GM23338 (cell line): ENCODE measurements around the gene ARG1. TPM values are rescaled to one million over a fixed set of nuclear protein-coding genes. Genes with fewer than 3 reads are reported as not detected.

ENCODE experiments used
- ATAC-seq: fragments of 200-7000 bp; cut with Tn5 transposase; 3 replicates; pipeline ENCODE4 v1.9.1; 2020
- DNase-seq: peaks from one replicate; pipeline ENCODE4 v3.0.0-alpha.2; 2015; ENCODE audit warnings: low spot score
- H2AFZ ChIP-seq: fragments of 200-600 bp; sonication (generic); 2 replicates; pipeline ENCODE4 v1.8.0; 2016; ENCODE audit warnings: antibody characterized with exemption, mild to moderate bottlenecking, moderate library complexity
- H3F3A ChIP-seq: fragments of 200-600 bp; sonication (generic); replicated peaks from 2 replicates; pipeline ENCODE4 v1.8.0; 2017; ENCODE audit warnings: antibody characterized with exemption, mixed run types, low read depth
- H3K27ac ChIP-seq: fragments of 200-600 bp; sonication (generic); 2 replicates; pipeline ENCODE4 v1.6.1; 2016; ENCODE audit warnings: low read depth
- H3K27me3 ChIP-seq: fragments of 200-600 bp; sonication (generic); 2 replicates; pipeline ENCODE4 v1.8.0; 2016; ENCODE audit warnings: mild to moderate bottlenecking, mixed run types, moderate library complexity; ENCODE audit not compliant: insufficient read depth
- H3K36me3 ChIP-seq: fragments of 200-600 bp; sonication (generic); 2 replicates; pipeline ENCODE4 v1.8.0; 2016; ENCODE audit warnings: mild to moderate bottlenecking; ENCODE audit not compliant: insufficient read depth
- H3K4me1 ChIP-seq: fragments of 200-600 bp; sonication (generic); 2 replicates; pipeline ENCODE4 v1.8.0; 2016; ENCODE audit warnings: mild to moderate bottlenecking, moderate library complexity; ENCODE audit not compliant: insufficient read depth
- H3K4me2 ChIP-seq: fragments of 200-600 bp; sonication (generic); 2 replicates; pipeline ENCODE4 v1.7.1; 2017; ENCODE audit warnings: mixed run types
- H3K4me3 ChIP-seq: fragments of 200-600 bp; sonication (generic); 2 replicates; pipeline ENCODE4 v1.6.1; 2016; ENCODE audit warnings: mixed run types
- H3K79me2 ChIP-seq: fragments of 200-600 bp; sonication (generic); replicated peaks from 2 replicates; pipeline ENCODE4 v1.8.0; 2017; ENCODE audit warnings: mild to moderate bottlenecking; ENCODE audit not compliant: insufficient read depth
- H3K9me2 ChIP-seq: fragments of 200-600 bp; sonication (generic); 2 replicates; pipeline ENCODE4 v1.8.0; 2017; ENCODE audit not compliant: insufficient read depth
- H4K20me1 ChIP-seq: fragments of 200-600 bp; sonication (generic); replicated peaks from 2 replicates; pipeline ENCODE4 v1.8.0; 2017; ENCODE audit warnings: mild to moderate bottlenecking; ENCODE audit not compliant: insufficient read depth
- H3K27ac Mint-ChIP-seq: 2 replicates; pipeline ENCODE4 v1.8.0; 2020; ENCODE audit warnings: inconsistent platforms, mild to moderate bottlenecking, moderate library complexity, mixed read lengths
- H3K27me3 Mint-ChIP-seq: 3 replicates; pipeline ENCODE4 v1.8.0; 2022; ENCODE audit warnings: low read depth, mild to moderate bottlenecking, moderate library complexity, mixed read lengths, inconsistent platforms; ENCODE audit not compliant: insufficient read depth, poor library complexity
- H3K36me3 Mint-ChIP-seq: 3 replicates; pipeline ENCODE4 v1.8.0; 2021; ENCODE audit warnings: low read depth, mild to moderate bottlenecking, inconsistent platforms, moderate library complexity, mixed read lengths
- H3K4me1 Mint-ChIP-seq: 3 replicates; pipeline ENCODE4 v1.8.0; 2020; ENCODE audit warnings: mild to moderate bottlenecking, inconsistent platforms, mixed read lengths
- H3K4me3 Mint-ChIP-seq: 3 replicates; pipeline ENCODE4 v1.8.0; 2021; ENCODE audit warnings: moderate library complexity, mild to moderate bottlenecking, inconsistent platforms, mixed read lengths
- H3K9me3 Mint-ChIP-seq: 3 replicates; pipeline ENCODE4 v1.8.0; 2020; ENCODE audit warnings: moderate library complexity, mild to moderate bottlenecking, inconsistent platforms, mixed read lengths
- CREB1 ChIP-seq: fragments of 250-450 bp; sonication (Bioruptor Pico); IDR thresholded peaks from 2 replicates; pipeline ENCODE4 v1.5.0; 2020; ENCODE audit warnings: low read depth, mild to moderate bottlenecking, moderate library complexity
- EZH2 ChIP-seq: fragments of 200-600 bp; sonication (generic); IDR thresholded peaks from one replicate; pipeline ENCODE4 v1.8.0; 2017; ENCODE audit warnings: antibody characterized with exemption, mild to moderate bottlenecking, low read depth; ENCODE audit not compliant: unreplicated experiment
- EZH2phosphoT487 ChIP-seq: fragments of 200-600 bp; sonication (generic); IDR thresholded peaks from one replicate; pipeline ENCODE4 v1.8.1; 2018; ENCODE audit warnings: antibody characterized with exemption; ENCODE audit not compliant: unreplicated experiment
- NANOG ChIP-seq: IDR thresholded peaks from 2 replicates; pipeline ENCODE4 v1.6.1; 2016; ENCODE audit warnings: antibody characterized with exemption, borderline replicate concordance
- POLR2AphosphoS5 ChIP-seq: IDR thresholded peaks from 2 replicates; pipeline ENCODE4 v1.6.1; 2016; ENCODE audit warnings: antibody characterized with exemption, low read depth
- ZNF114 ChIP-seq: fragments of 250-450 bp; sonication (Bioruptor Pico); IDR thresholded peaks from 2 replicates; pipeline ENCODE4 v1.5.0; 2020; ENCODE audit warnings: mild to moderate bottlenecking, moderate library complexity
- ZNF331 ChIP-seq: fragments of 250-450 bp; sonication (Bioruptor Pico); IDR thresholded peaks from 2 replicates; pipeline ENCODE4 v1.5.0; 2020; ENCODE audit warnings: low read depth, mild to moderate bottlenecking, moderate library complexity
- polyA plus RNA-seq: library from polyadenylated mRNA; unstranded; fragments of >200 nt; fragmentation: Nextera tagmentation; extraction: Ambion mirVana; gene quantifications from 2 replicates; pipeline ENCODE4 v1.2.1, GENCODE V29; 2016
- total RNA-seq: library from RNA; depleted of rRNA; stranded (reverse); fragments of >200 nt; shearing (Covaris generic); gene quantifications from 2 replicates; pipeline ENCODE4 v1.2.3, GENCODE V29; 2014
- TF ChIP-seq, protein P1 (sequence below): fragments of 250-450 bp; sonication (Bioruptor Pico); IDR thresholded peaks from 2 replicates; pipeline ENCODE4 v1.5.0; 2020; ENCODE audit warnings: mild to moderate bottlenecking, moderate library complexity

Gene ARG1
- total and polyA plus RNA-seq, 2 experiments from 2014 or later, result 0.18 TPM; not detected in 1

DNA sequence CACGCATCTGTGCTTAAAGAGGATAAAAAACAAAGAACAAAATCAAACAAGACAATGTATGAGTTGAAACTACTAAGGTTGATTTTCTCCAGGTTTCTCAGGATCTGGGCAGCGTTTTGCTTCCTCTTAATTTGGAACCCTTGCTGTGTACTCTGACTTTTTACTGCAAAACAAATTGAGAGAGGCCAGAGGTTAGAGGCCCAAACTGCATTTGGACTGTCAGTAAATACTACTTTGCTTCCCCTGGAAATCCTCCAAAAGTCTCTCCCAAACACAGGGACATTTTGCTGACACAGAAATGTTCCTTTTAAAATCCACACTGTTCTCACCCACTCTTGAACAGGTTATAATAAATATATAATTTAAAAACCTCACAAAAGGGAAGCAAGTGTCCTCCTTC lies 1.1 kb downstream of the ARG1 start (continued):
- TF ChIP-seq, protein P1, sequence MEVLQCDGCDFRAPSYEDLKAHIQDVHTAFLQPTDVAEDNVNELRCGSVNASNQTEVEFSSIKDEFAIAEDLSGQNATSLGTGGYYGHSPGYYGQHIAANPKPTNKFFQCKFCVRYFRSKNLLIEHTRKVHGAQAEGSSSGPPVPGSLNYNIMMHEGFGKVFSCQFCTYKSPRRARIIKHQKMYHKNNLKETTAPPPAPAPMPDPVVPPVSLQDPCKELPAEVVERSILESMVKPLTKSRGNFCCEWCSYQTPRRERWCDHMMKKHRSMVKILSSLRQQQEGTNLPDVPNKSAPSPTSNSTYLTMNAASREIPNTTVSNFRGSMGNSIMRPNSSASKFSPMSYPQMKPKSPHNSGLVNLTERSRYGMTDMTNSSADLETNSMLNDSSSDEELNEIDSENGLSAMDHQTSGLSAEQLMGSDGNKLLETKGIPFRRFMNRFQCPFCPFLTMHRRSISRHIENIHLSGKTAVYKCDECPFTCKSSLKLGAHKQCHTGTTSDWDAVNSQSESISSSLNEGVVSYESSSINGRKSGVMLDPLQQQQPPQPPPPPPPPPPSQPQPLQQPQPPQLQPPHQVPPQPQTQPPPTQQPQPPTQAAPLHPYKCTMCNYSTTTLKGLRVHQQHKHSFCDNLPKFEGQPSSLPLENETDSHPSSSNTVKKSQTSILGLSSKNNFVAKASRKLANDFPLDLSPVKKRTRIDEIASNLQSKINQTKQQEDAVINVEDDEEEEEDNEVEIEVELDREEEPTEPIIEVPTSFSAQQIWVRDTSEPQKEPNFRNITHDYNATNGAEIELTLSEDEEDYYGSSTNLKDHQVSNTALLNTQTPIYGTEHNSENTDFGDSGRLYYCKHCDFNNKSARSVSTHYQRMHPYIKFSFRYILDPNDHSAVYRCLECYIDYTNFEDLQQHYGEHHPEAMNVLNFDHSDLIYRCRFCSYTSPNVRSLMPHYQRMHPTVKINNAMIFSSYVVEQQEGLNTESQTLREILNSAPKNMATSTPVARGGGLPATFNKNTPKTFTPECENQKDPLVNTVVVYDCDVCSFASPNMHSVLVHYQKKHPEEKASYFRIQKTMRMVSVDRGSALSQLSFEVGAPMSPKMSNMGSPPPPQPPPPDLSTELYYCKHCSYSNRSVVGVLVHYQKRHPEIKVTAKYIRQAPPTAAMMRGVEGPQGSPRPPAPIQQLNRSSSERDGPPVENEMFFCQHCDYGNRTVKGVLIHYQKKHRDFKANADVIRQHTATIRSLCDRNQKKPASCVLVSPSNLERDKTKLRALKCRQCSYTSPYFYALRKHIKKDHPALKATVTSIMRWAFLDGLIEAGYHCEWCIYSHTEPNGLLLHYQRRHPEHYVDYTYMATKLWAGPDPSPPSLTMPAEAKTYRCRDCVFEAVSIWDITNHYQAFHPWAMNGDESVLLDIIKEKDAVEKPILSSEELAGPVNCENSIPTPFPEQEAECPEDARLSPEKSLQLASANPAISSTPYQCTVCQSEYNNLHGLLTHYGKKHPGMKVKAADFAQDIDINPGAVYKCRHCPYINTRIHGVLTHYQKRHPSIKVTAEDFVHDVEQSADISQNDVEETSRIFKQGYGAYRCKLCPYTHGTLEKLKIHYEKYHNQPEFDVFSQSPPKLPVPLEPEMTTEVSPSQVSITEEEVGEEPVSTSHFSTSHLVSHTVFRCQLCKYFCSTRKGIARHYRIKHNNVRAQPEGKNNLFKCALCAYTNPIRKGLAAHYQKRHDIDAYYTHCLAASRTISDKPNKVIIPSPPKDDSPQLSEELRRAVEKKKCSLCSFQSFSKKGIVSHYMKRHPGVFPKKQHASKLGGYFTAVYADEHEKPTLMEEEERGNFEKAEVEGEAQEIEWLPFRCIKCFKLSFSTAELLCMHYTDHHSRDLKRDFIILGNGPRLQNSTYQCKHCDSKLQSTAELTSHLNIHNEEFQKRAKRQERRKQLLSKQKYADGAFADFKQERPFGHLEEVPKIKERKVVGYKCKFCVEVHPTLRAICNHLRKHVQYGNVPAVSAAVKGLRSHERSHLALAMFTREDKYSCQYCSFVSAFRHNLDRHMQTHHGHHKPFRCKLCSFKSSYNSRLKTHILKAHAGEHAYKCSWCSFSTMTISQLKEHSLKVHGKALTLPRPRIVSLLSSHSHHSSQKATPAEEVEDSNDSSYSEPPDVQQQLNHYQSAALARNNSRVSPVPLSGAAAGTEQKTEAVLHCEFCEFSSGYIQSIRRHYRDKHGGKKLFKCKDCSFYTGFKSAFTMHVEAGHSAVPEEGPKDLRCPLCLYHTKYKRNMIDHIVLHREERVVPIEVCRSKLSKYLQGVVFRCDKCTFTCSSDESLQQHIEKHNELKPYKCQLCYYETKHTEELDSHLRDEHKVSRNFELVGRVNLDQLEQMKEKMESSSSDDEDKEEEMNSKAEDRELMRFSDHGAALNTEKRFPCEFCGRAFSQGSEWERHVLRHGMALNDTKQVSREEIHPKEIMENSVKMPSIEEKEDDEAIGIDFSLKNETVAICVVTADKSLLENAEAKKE (CRISPR knock-in tag), result no peak
- TF ChIP-seq NANOG, result no peak
- no peak for TF ChIP-seq POLR2AphosphoS5
- TF ChIP-seq ZNF331 (CRISPR knock-in tag), result no peak
- TF ChIP-seq EZH2phosphoT487, result no peak
- no peak for TF ChIP-seq EZH2

DNA sequence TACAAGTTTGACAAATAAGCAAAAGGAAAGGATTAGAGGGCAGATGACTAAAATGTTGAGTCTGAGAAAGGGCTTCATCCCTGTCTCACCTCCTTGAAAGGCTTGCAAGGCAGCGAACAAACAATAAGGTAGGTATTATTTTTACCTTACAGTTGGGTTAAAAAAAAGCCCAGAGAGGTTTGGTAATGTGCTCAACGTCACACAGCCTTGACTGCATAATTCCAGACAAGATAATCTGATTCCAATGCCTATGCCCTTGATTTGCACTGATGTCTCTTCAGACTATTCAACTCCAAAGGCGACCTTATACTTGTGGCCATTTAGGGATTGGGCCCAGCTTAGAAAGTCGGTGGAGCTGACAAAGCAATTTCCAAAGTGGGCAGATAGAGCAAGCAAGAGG lies 1.7 kb downstream of the ARG1 start:
- Histone ChIP-seq H3K4me2 (no peak overlapping the region), H2AFZ (no peak overlapping the region), H3K4me3 (no peak overlapping the region), H4K20me1 (no peaks in the 10 kb centered on the region), H3K9me2 (0 out of 2 replicates have a peak, but pooled peaks cover 4% of the 10 kb centered on the region), H3K79me2 (no peaks in the 10 kb centered on the region), H3F3A (no peaks in the 10 kb centered on the region), H3K27ac (no peak overlapping the region), H3K36me3 (no peaks in the 10 kb centered on the region), H3K4me1 (peaks cover 15% of the 10 kb centered on the region), H3K27me3 (no peaks in the 10 kb centered on the region)
- Mint-ChIP-seq H3K27ac (no peak overlapping the region), H3K9me3 (no peaks in the 10 kb centered on the region), H3K4me1 (peaks cover 21% of the 10 kb centered on the region), H3K36me3 (no peaks in the 10 kb centered on the region), H3K4me3 (no peak overlapping the region), H3K27me3 (no peaks in the 10 kb centered on the region)
- ATAC-seq, result no peak
- TF ChIP-seq NANOG (no peak), CREB1 (CRISPR knock-in tag) (no peak), ZNF114 (CRISPR knock-in tag) (no peak), EZH2phosphoT487 (no peak)
- TF ChIP-seq, protein P1 (CRISPR knock-in tag), result no peak
- no peak for DNase-seq
